ENCODE measurements around the gene S1PR4.

- TF ChIP-seq CTCF (IDR thresholded peaks at IDR 0.05; ENCODE audit: insufficient read depth, low read depth, low read length) (no peak), EZH2 (IDR thresholded peaks at IDR 0.05; ENCODE audit: insufficient read depth, low read length) (no peak)
Measured at GRCh38 chr19:3137119-3137518, 41.5 kb upstream of the S1PR4 start.

Measured in astrocyte (in vitro differentiated cells and primary cell).